BLaER1 (cell line): ENCODE data around the gene SNED1.

Source experiments
- H3K27ac ChIP-seq: shearing (Covaris generic); formaldehyde crosslinking; 2 replicates; pipeline ENCODE4 v1.8.1; 2022
- H3K27me3 ChIP-seq: shearing (Covaris generic); formaldehyde crosslinking; 2 replicates; pipeline ENCODE4 v1.8.1; 2022
- H3K36me3 ChIP-seq: shearing (Covaris generic); formaldehyde crosslinking; 2 replicates; pipeline ENCODE4 v1.8.1; 2022
- H3K4me1 ChIP-seq: shearing (Covaris generic); formaldehyde crosslinking; 2 replicates; pipeline ENCODE4 v1.8.1; 2022
- H3K4me2 ChIP-seq: shearing (Covaris generic); formaldehyde crosslinking; 2 replicates; pipeline ENCODE4 v1.8.1; 2022
- H3K4me3 ChIP-seq: shearing (Covaris generic); formaldehyde crosslinking; 2 replicates; pipeline ENCODE4 v1.8.1; 2022
- H3K9ac ChIP-seq: shearing (Covaris generic); formaldehyde crosslinking; 2 replicates; pipeline ENCODE4 v1.8.1; 2022
- H3K9me3 ChIP-seq: shearing (Covaris generic); formaldehyde crosslinking; 2 replicates; pipeline ENCODE4 v1.8.1; 2022
- H4K20me1 ChIP-seq: shearing (Covaris generic); formaldehyde crosslinking; 2 replicates; pipeline ENCODE4 v1.8.1; 2022
- Cebpa-rat ChIP-seq: shearing (Covaris generic); IDR thresholded peaks from 2 replicates; pipeline ENCODE4 v1.8.1; 2022

The SNED1 gene

GRCh38 chr2:241121008-241121407 lies 122.6 kb downstream of the SNED1 start:
- no peak overlapping the region for H3K9ac ChIP-seq
- peaks cover 67% of the 10 kb centered on the region for H3K36me3 ChIP-seq
- peaks cover 4% of the 10 kb centered on the region; the same call in 1 of the 2 replicates for H3K9me3 ChIP-seq
- H3K27ac ChIP-seq, result no peak overlapping the region
- no peak overlapping the region for H3K4me3 ChIP-seq
- no peaks in the 10 kb centered on the region for H3K4me1 ChIP-seq
- TF ChIP-seq Cebpa-rat, result no peak
- H3K4me2 ChIP-seq, result no peak overlapping the region
- H3K27me3 ChIP-seq, result no peaks in the 10 kb centered on the region
- no peaks in the 10 kb centered on the region for H4K20me1 ChIP-seq

GRCh38 chr2:241122376-241123002 lies 124.1 kb downstream of the SNED1 start:
- H3K36me3 ChIP-seq, result peaks cover 67% of the 10 kb centered on the region
- H3K9me3 ChIP-seq, result peaks cover 4% of the 10 kb centered on the region; the same call in 1 of the 2 replicates
- H3K9ac ChIP-seq, result no peak overlapping the region
- H3K4me2 ChIP-seq, result no peak overlapping the region
- TF ChIP-seq Cebpa-rat, result no peak
- no peak overlapping the region for H3K27ac ChIP-seq
- H3K27me3 ChIP-seq, result no peaks in the 10 kb centered on the region
- H4K20me1 ChIP-seq, result no peaks in the 10 kb centered on the region
- no peaks in the 10 kb centered on the region for H3K4me1 ChIP-seq
- H3K4me3 ChIP-seq, result no peak overlapping the region

- no peaks in the 10 kb centered on the region for H3K27me3 ChIP-seq
- no peak overlapping the region for H3K27ac ChIP-seq
- H3K4me1 ChIP-seq, result no peaks in the 10 kb centered on the region
- no peak overlapping the region for H3K9ac ChIP-seq
- H4K20me1 ChIP-seq, result no peaks in the 10 kb centered on the region
- no peak for TF ChIP-seq Cebpa-rat
- no peak overlapping the region for H3K4me2 ChIP-seq
- H3K9me3 ChIP-seq, result peaks cover 4% of the 10 kb centered on the region; the same call in 1 of the 2 replicates
- H3K4me3 ChIP-seq, result no peak overlapping the region
- H3K36me3 ChIP-seq, result peaks cover 77% of the 10 kb centered on the region
Measured at GRCh38 chr2:241123816-241124536, 125.6 kb downstream of the SNED1 start.

- Histone ChIP-seq H3K9ac (no peak overlapping the region), H3K4me3 (no peak overlapping the region), H3K9me3 (peaks cover 4% of the 10 kb centered on the region; the same call in 1 of the 2 replicates), H3K36me3 (peaks cover 85% of the 10 kb centered on the region), H4K20me1 (no peaks in the 10 kb centered on the region), H3K4me2 (no peak overlapping the region), H3K27me3 (no peaks in the 10 kb centered on the region), H3K27ac (no peak overlapping the region), H3K4me1 (no peaks in the 10 kb centered on the region)
- no peak for TF ChIP-seq Cebpa-rat
Measured at GRCh38 chr2:241125626-241126025, 127.2 kb downstream of the SNED1 start.

GRCh38 chr2:241126201-241126611 lies 127.8 kb downstream of the SNED1 start:
- Histone ChIP-seq H3K9me3 (no peaks in the 10 kb centered on the region), H3K9ac (no peak overlapping the region), H3K27ac (no peak overlapping the region), H3K36me3 (peaks cover 81% of the 10 kb centered on the region), H3K27me3 (no peaks in the 10 kb centered on the region), H3K4me1 (no peaks in the 10 kb centered on the region), H3K4me3 (no peak overlapping the region), H3K4me2 (no peak overlapping the region), H4K20me1 (no peaks in the 10 kb centered on the region)
- TF ChIP-seq Cebpa-rat, result no peak

GRCh38 chr2:241126771-241127202 lies 128.4 kb downstream of the SNED1 start:
- Histone ChIP-seq H3K27me3 (no peaks in the 10 kb centered on the region), H3K36me3 (peaks cover 85% of the 10 kb centered on the region), H3K4me1 (no peaks in the 10 kb centered on the region), H3K4me3 (no peak overlapping the region), H3K9me3 (no peaks in the 10 kb centered on the region), H3K9ac (no peak overlapping the region), H3K27ac (no peak overlapping the region), H3K4me2 (no peak overlapping the region), H4K20me1 (no peaks in the 10 kb centered on the region)
- TF ChIP-seq Cebpa-rat, result no peak

- Histone ChIP-seq H3K27ac (no peak overlapping the region), H3K4me1 (no peaks in the 10 kb centered on the region), H3K27me3 (no peaks in the 10 kb centered on the region), H3K36me3 (peaks cover 89% of the 10 kb centered on the region), H3K4me3 (no peak overlapping the region), H3K4me2 (no peak overlapping the region), H4K20me1 (no peaks in the 10 kb centered on the region), H3K9ac (no peak overlapping the region), H3K9me3 (no peaks in the 10 kb centered on the region)
- TF ChIP-seq Cebpa-rat, result no peak
Measured at GRCh38 chr2:241128266-241128665, 129.8 kb downstream of the SNED1 start.

- Histone ChIP-seq H4K20me1 (no peaks in the 10 kb centered on the region), H3K9ac (no peak overlapping the region), H3K4me1 (no peaks in the 10 kb centered on the region), H3K27ac (no peak overlapping the region), H3K9me3 (no peaks in the 10 kb centered on the region), H3K4me2 (no peak overlapping the region), H3K36me3 (peaks cover 90% of the 10 kb centered on the region), H3K4me3 (no peak overlapping the region), H3K27me3 (no peaks in the 10 kb centered on the region)
- TF ChIP-seq Cebpa-rat, result no peak
Measured at GRCh38 chr2:241129086-241129871, 130.9 kb downstream of the SNED1 start.

- Histone ChIP-seq H4K20me1 (no peaks in the 10 kb centered on the region), H3K27ac (no peak overlapping the region), H3K27me3 (no peaks in the 10 kb centered on the region), H3K9me3 (no peaks in the 10 kb centered on the region), H3K9ac (no peak overlapping the region), H3K4me2 (no peak overlapping the region), H3K4me3 (no peak overlapping the region), H3K4me1 (no peaks in the 10 kb centered on the region), H3K36me3 (peaks cover 90% of the 10 kb centered on the region)
- TF ChIP-seq Cebpa-rat, result no peak
Measured at GRCh38 chr2:241130316-241130715, 131.9 kb downstream of the SNED1 start.

- H3K4me2 ChIP-seq, result no peak overlapping the region
- no peaks in the 10 kb centered on the region for H3K27me3 ChIP-seq
- H3K9ac ChIP-seq, result no peak overlapping the region
- no peak overlapping the region for H3K27ac ChIP-seq
- TF ChIP-seq Cebpa-rat, result no peak
- no peaks in the 10 kb centered on the region for H3K4me1 ChIP-seq
- H3K9me3 ChIP-seq, result no peaks in the 10 kb centered on the region
- no peaks in the 10 kb centered on the region for H4K20me1 ChIP-seq
- H3K4me3 ChIP-seq, result no peak overlapping the region
- peaks cover 91% of the 10 kb centered on the region for H3K36me3 ChIP-seq
Measured at GRCh38 chr2:241131531-241131930, 133.1 kb downstream of the SNED1 start.
